ENCODE data around the gene RYR3. TPM values are rescaled to one million over a fixed set of nuclear protein-coding genes. Genes with fewer than 3 reads are reported as not detected.

Gene RYR3
- total RNA-seq, 1 experiment from 2014 or later, result 0.69 TPM

DNA sequence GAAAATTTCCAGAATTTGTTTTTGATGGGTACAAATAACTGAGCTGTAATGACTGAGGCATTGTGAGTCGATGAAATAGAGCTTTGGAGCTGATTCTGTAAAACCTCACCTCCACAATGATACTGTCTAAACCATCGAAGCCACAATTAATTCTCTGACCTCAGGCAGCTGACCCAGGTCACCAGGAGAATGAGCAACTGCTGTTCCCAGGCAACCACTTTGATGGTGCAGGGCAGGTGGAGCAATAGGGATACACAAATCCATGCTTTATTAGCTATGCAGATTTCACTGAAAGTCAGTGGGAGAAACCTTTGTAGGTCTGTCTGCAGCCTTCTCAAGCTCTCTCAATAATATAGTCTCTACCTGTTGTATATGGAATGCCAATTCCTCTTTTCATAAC, 204.4 kb downstream of the RYR3 start:
- no peak for DNase-seq
- Histone ChIP-seq H3K36me3 (replicated peaks; ENCODE audit: control insufficient read depth, insufficient read depth, low read length) (no peaks in the 10 kb centered on the region), H3K27me3 (ENCODE audit: control insufficient read depth, insufficient read depth, low read length) (no peaks in the 10 kb centered on the region), H3K4me3 (ENCODE audit: insufficient read depth, low read depth, low read length) (no peak overlapping the region)

- DNase-seq, result no peak
Observed at GRCh38 chr15:33516563-33516962, 205.8 kb downstream of the RYR3 start.

DNA sequence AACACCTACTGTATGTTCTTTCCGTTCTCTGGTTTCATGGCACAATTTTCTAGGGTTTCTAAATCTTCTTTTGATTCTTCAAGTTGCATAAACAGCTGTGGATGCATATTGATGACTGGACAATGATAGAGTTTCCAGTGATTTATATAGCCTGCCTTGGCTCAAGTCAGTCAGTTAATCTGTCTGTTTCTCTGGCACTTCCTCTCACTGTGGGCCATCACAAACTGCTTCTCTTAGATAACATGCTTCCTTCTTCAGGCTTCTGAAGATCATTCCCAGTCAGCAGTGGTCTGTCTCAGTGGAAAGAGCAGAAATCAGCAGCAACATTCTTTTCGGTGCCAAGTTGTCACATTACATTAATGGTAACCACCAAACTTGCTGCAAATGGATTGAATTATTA, 207.2 kb downstream of the RYR3 start:
- no peaks in the 10 kb centered on the region for H3K27me3 ChIP-seq (ENCODE audit: control insufficient read depth, insufficient read depth, low read length)
- H3K36me3 ChIP-seq (replicated peaks; ENCODE audit: control insufficient read depth, insufficient read depth, low read length), result no peaks in the 10 kb centered on the region
- H3K4me3 ChIP-seq (ENCODE audit: insufficient read depth, low read depth, low read length), result no peak overlapping the region
- no peak for DNase-seq

More at GRCh38 chr15:33516563-33516962, 205.8 kb downstream of the RYR3 start:
- no peaks in the 10 kb centered on the region for H3K27me3 ChIP-seq (ENCODE audit: control insufficient read depth, insufficient read depth, low read length)
- no peaks in the 10 kb centered on the region for H3K36me3 ChIP-seq (replicated peaks; ENCODE audit: control insufficient read depth, insufficient read depth, low read length)
- H3K4me3 ChIP-seq (ENCODE audit: insufficient read depth, low read depth, low read length), result no peak overlapping the region

DNA sequence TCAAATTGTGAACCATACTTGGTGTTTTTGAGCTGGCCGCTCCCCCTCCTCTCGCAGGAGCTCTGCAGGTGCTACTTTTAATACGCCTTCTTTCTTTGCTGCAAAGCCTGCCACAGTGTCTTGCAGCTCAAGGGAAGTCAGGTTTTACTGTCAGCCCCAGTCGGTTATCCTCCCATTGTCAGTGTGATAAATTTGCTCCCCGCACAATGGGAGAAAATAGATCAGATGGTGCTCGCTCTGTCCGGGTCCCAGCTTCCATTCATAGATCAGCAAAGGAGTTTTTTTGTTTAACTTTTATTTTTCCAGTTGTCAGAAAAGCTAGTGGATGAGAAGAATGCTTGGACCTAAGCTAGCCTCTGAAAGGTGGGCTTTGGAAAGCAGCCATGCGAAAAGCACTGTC, 207.7 kb downstream of the RYR3 start:
- no peaks in the 10 kb centered on the region for H3K27me3 ChIP-seq (ENCODE audit: control insufficient read depth, insufficient read depth, low read length)
- H3K4me3 ChIP-seq (ENCODE audit: insufficient read depth, low read depth, low read length), result no peak overlapping the region
- no peak for DNase-seq
- H3K36me3 ChIP-seq (replicated peaks; ENCODE audit: control insufficient read depth, insufficient read depth, low read length), result no peaks in the 10 kb centered on the region

GRCh38 chr15:33524274-33524673, 213.5 kb downstream of the RYR3 start:
- no peak for DNase-seq
- Histone ChIP-seq H3K36me3 (replicated peaks; ENCODE audit: control insufficient read depth, insufficient read depth, low read length) (no peaks in the 10 kb centered on the region), H3K4me3 (ENCODE audit: insufficient read depth, low read depth, low read length) (no peak overlapping the region), H3K27me3 (ENCODE audit: control insufficient read depth, insufficient read depth, low read length) (no peaks in the 10 kb centered on the region)

DNA sequence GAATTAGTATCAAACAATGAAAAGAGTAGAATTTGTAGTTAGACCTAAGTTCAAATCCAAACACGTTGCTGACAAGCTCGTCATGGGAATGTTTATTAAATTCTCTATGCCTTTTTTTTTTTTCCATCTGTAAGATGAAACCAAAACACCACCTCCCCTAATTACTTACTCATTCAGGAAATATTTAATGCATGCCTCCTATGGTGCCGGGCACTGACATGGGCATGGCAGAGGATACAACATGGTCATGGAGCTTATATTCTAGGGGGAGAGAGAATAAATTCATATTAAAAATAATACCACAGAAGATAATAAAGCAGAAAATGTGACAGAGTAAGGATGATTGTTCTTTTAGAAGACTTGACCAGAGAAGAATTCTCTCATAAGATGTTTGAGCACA, 215.8 kb downstream of the RYR3 start:
- DNase-seq, result no peak
- Histone ChIP-seq H3K36me3 (replicated peaks; ENCODE audit: control insufficient read depth, insufficient read depth, low read length) (no peaks in the 10 kb centered on the region), H3K27me3 (ENCODE audit: control insufficient read depth, insufficient read depth, low read length) (no peaks in the 10 kb centered on the region), H3K4me3 (ENCODE audit: insufficient read depth, low read depth, low read length) (no peak overlapping the region)

- no peaks in the 10 kb centered on the region for H3K36me3 ChIP-seq (replicated peaks; ENCODE audit: control insufficient read depth, insufficient read depth, low read length)
- DNase-seq, result no peak
- no peak overlapping the region for H3K4me3 ChIP-seq (ENCODE audit: insufficient read depth, low read depth, low read length)
- no peaks in the 10 kb centered on the region for H3K27me3 ChIP-seq (ENCODE audit: control insufficient read depth, insufficient read depth, low read length)
Observed at GRCh38 chr15:33533197-33533596, 222.4 kb downstream of the RYR3 start.

- H3K36me3 ChIP-seq (replicated peaks; ENCODE audit: control insufficient read depth, insufficient read depth, low read length), result no peaks in the 10 kb centered on the region
- H3K4me3 ChIP-seq (ENCODE audit: insufficient read depth, low read depth, low read length), result no peak overlapping the region
- H3K27me3 ChIP-seq (ENCODE audit: control insufficient read depth, insufficient read depth, low read length), result no peaks in the 10 kb centered on the region
- DNase-seq, result no peak
Observed at GRCh38 chr15:33534642-33535041, 223.9 kb downstream of the RYR3 start.

- no peak for DNase-seq
- Histone ChIP-seq H3K4me3 (ENCODE audit: insufficient read depth, low read depth, low read length) (no peak overlapping the region), H3K27me3 (ENCODE audit: control insufficient read depth, insufficient read depth, low read length) (no peaks in the 10 kb centered on the region)
Observed at GRCh38 chr15:33535135-33535534, 224.4 kb downstream of the RYR3 start.

DNA sequence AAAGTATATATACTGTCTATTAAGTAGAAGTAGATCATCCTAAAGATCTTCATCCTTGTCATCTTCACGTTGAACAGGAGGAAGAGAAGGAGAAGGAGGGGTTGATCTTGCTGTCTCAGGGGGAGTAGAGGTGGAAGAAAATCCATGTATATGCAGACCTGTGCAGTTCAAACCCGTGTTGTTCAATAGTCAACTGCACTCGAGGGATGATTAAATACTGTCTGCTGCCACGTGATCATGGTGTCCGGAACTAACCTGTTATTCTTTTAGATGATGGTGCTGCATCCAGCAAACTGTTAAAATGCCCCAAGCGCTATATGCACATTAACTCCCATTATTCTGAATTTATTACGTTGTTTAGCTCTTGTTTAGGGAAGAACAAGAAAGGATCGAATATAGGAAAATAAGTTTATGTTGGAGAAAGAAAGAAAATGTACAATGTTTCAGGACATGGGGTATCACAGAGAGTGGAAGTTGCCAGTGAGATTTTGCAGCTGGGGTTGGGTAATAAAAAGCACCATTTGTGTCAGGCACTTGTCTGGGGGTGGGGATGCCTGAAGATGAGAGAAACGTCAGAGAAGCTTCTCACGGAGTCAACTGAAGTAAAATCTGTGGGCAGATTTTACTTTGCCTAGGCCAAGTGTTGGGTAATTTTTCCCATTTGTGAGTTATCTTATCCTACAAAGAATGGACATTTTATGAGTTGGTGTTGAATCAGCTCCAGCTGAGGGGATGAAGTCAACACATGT, 229.2 kb downstream of the RYR3 start:
- Histone ChIP-seq H3K4me3 (ENCODE audit: insufficient read depth, low read depth, low read length) (no peak overlapping the region), H3K36me3 (replicated peaks; ENCODE audit: control insufficient read depth, insufficient read depth, low read length) (no peaks in the 10 kb centered on the region), H3K27me3 (ENCODE audit: control insufficient read depth, insufficient read depth, low read length) (no peaks in the 10 kb centered on the region)
- no peak for DNase-seq

More at GRCh38 chr15:33535135-33535534, 224.4 kb downstream of the RYR3 start:
- no peaks in the 10 kb centered on the region for H3K36me3 ChIP-seq (replicated peaks; ENCODE audit: control insufficient read depth, insufficient read depth, low read length)

- Histone ChIP-seq H3K27me3 (ENCODE audit: control insufficient read depth, insufficient read depth, low read length) (no peaks in the 10 kb centered on the region), H3K4me3 (ENCODE audit: insufficient read depth, low read depth, low read length) (no peak overlapping the region), H3K36me3 (replicated peaks; ENCODE audit: control insufficient read depth, insufficient read depth, low read length) (no peaks in the 10 kb centered on the region)
- DNase-seq, result no peak
Observed at GRCh38 chr15:33543957-33544356, 233.2 kb downstream of the RYR3 start.

DNA sequence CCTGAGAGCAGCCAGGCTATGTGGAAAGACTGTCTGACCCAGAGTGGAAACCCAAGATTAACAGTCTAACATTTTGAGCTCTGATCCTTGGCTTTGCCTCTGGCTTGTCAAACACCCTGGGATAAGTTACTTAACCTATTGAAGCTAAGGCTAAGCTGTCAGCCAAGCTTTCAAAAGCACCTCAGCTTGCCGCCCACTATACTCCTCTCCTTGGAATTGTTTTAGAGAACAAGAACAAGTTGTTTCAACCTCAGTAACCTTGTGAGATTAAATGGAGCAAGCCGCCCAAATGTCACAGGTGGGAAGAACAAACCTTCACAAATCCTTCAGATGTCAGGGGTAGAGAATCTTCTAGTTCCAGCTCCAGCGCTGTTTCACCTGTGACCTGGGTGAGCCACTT, 235.1 kb downstream of the RYR3 start:
- Histone ChIP-seq H3K36me3 (replicated peaks; ENCODE audit: control insufficient read depth, insufficient read depth, low read length) (no peaks in the 10 kb centered on the region), H3K4me3 (ENCODE audit: insufficient read depth, low read depth, low read length) (no peak overlapping the region), H3K27me3 (ENCODE audit: control insufficient read depth, insufficient read depth, low read length) (no peaks in the 10 kb centered on the region)
- DNase-seq, result no peak

GRCh38 chr15:33547876-33548275, 237.1 kb downstream of the RYR3 start:
- DNase-seq, result peak; percentile 56
- H3K27me3 ChIP-seq (ENCODE audit: control insufficient read depth, insufficient read depth, low read length), result no peaks in the 10 kb centered on the region
- no peaks in the 10 kb centered on the region for H3K36me3 ChIP-seq (replicated peaks; ENCODE audit: control insufficient read depth, insufficient read depth, low read length)
- H3K4me3 ChIP-seq (ENCODE audit: insufficient read depth, low read depth, low read length), result no peak overlapping the region

- no peaks in the 10 kb centered on the region for H3K27me3 ChIP-seq (ENCODE audit: control insufficient read depth, insufficient read depth, low read length)
- no peak for DNase-seq
- no peaks in the 10 kb centered on the region for H3K36me3 ChIP-seq (replicated peaks; ENCODE audit: control insufficient read depth, insufficient read depth, low read length)
- H3K4me3 ChIP-seq (ENCODE audit: insufficient read depth, low read depth, low read length), result no peak overlapping the region
Observed at GRCh38 chr15:33551860-33552259, 241.1 kb downstream of the RYR3 start.

GRCh38 chr15:33553157-33553556, 242.4 kb downstream of the RYR3 start:
- no peaks in the 10 kb centered on the region for H3K36me3 ChIP-seq (replicated peaks; ENCODE audit: control insufficient read depth, insufficient read depth, low read length)
- H3K27me3 ChIP-seq (ENCODE audit: control insufficient read depth, insufficient read depth, low read length), result no peaks in the 10 kb centered on the region
- H3K4me3 ChIP-seq (ENCODE audit: insufficient read depth, low read depth, low read length), result no peak overlapping the region
- DNase-seq, result no peak

All from H7 (cell line).